ENCODE results near the gene IDI1.

DNA sequence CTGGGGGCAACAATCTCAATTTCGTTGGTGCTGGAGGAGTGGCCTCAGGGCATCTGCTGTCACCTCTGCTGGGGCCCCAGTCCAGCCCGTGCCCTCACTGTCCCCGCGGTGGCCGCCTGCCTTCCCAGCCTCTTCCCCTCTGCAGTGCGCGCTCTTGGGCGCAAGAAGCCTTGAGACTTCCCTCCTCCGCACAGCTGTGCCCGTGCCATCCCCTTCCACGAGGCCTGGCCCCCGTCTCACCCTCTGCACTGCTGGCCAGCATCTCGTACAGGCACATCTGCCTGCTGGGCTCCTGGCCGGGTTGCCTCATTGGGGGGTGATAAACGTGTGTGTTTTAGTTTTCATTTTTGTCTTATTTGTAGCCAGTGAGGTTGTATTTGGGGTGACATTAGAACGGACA is 37.2 kb downstream of the IDI1 start:
- TF ChIP-seq EZH2 (IDR thresholded peaks at IDR 0.05; ENCODE audit: low read length, unreplicated experiment) (no peak), EZH2phosphoT487 (IDR thresholded peaks at IDR 0.05; ENCODE audit: borderline replicate concordance, low read length) (no peak)
- TF ChIP-seq, protein P1, sequence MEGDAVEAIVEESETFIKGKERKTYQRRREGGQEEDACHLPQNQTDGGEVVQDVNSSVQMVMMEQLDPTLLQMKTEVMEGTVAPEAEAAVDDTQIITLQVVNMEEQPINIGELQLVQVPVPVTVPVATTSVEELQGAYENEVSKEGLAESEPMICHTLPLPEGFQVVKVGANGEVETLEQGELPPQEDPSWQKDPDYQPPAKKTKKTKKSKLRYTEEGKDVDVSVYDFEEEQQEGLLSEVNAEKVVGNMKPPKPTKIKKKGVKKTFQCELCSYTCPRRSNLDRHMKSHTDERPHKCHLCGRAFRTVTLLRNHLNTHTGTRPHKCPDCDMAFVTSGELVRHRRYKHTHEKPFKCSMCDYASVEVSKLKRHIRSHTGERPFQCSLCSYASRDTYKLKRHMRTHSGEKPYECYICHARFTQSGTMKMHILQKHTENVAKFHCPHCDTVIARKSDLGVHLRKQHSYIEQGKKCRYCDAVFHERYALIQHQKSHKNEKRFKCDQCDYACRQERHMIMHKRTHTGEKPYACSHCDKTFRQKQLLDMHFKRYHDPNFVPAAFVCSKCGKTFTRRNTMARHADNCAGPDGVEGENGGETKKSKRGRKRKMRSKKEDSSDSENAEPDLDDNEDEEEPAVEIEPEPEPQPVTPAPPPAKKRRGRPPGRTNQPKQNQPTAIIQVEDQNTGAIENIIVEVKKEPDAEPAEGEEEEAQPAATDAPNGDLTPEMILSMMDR (conservative IDR thresholded peaks at IDR 0.05; ENCODE audit: low read depth, low read length) = no peak

Measured in PC-3 (cell line).